Gastrocnemius medialis (tissue), 4 donors: ENCODE data around the gene STARD3. TPM values are rescaled to one million over a fixed set of nuclear protein-coding genes. Genes with fewer than 3 reads are reported as not detected.

Experiments used
- ATAC-seq, 2 donors: fragments of 150-250 bp; one replicate each; pipeline ENCODE4 v1.9.1; 2016
- DNase-seq, 2 donors: peaks; one replicate each; pipeline ENCODE4 v3.0.0-alpha.2; 2019
- H3K27ac ChIP-seq, 4 donors: fragments of 200-600 bp; sonication (generic); 1 replicate in 1 of 4; 2 replicates in 3 of 4; pipeline ENCODE4 v1.5.1; 2016 to 2018; ENCODE audit warnings: mild to moderate bottlenecking in 2 of 4, moderate library complexity in 1 of 4
- H3K27me3 ChIP-seq, 3 donors: fragments of 200-600 bp; sonication (generic) in 2 of 3; 1 replicate in 1 of 3; 2 replicates in 2 of 3; pipeline versions ENCODE4 v1.5.1 to v1.6.0; 2016 to 2019; ENCODE audit warnings: mild to moderate bottlenecking in 1 of 3, moderate library complexity in 1 of 3
- H3K36me3 ChIP-seq, 2 donors: fragments of 200-600 bp; sonication (generic) in 1 of 2; one replicate each; pipeline ENCODE4 v1.5.1; 2017 to 2018
- H3K4me1 ChIP-seq, 2 donors: fragments of 200-600 bp; sonication (generic) in 1 of 2; one replicate each; pipeline ENCODE4 v1.5.1; 2016 to 2017; ENCODE audit warnings: mild to moderate bottlenecking in 2 of 2
- H3K4me3 ChIP-seq, 4 donors: fragments of 200-600 bp; sonication (generic) in 3 of 4; 1 replicate in 1 of 4; 2 replicates in 3 of 4; pipeline ENCODE4 v1.5.1; 2016 to 2019; ENCODE audit warnings: mild to moderate bottlenecking in 2 of 4
- H3K9me3 ChIP-seq, 3 donors: fragments of 200-600 bp; sonication (generic) in 2 of 3; 1 replicate in 1 of 3; 2 replicates in 2 of 3; pipeline ENCODE4 v1.5.1; 2016 to 2019
- POLR2A ChIP-seq, 2 donors: fragments of 450-650 bp; IDR thresholded peaks; one replicate each; pipeline ENCODE4 v1.6.1; 2017; ENCODE audit warnings: antibody characterized with exemption in 2 of 2, mild to moderate bottlenecking in 2 of 2, moderate library complexity in 2 of 2
- in situ Hi-C, 4 donors: fragments of 200-750 bp; cut with MboI; loops; one replicate each; pipeline versions ENCODE4 v1.15.0 to v1.8.0; 2017; ENCODE audit warnings: low sequenced_read_pairs in 4 of 4
- intact Hi-C: fragments of 100-400 bp; cut with DNase I; formaldehyde crosslinking; loops from one replicate; pipeline ENCODE4 v1.15.1; 2023; ENCODE audit warnings: low total_unique reads
- total RNA-seq, 4 donors: library from RNA; depleted of rRNA; stranded (reverse); fragments of >200 nt; gene quantifications; one replicate each; pipeline versions ENCODE4 v1.1.0 to v1.2.3, GENCODE V29; 2016
- TF ChIP-seq, protein P1 (sequence below), 5 experiments: fragments of 450-650 bp in 3 of 5; fragments of 200-600 bp in 2 of 5; sonication (generic) in 2 of 5; IDR thresholded peaks in 4 of 5; conservative IDR thresholded peaks in 1 of 5; 1 replicate in 4 of 5; 2 replicates in 1 of 5; pipeline ENCODE4 v1.5.1; 2016 to 2019; ENCODE audit warnings: antibody characterized with exemption in 5 of 5, mild to moderate bottlenecking in 3 of 5, moderate library complexity in 3 of 5

Gene STARD3
- total RNA-seq, 4 donors from 2014 or later: 31.0 to 41.7 (median 41.0) TPM

GRCh38 chr17:39643271-39643670 lies 6.3 kb downstream of the STARD3 start:
- no peak overlapping the region for H3K4me3 ChIP-seq
- H3K27ac ChIP-seq: no peak overlapping the region
- no peaks in the 10 kb centered on the region for H3K9me3 ChIP-seq
- H3K36me3 ChIP-seq: no peaks in the 10 kb centered on the region
- H3K4me1 ChIP-seq: peaks cover 34 to 35% of the 10 kb centered on the region in 2 donors
- no peak for TF ChIP-seq POLR2A (IDR thresholded peaks at IDR 0.05)
- TF ChIP-seq, protein P1, sequence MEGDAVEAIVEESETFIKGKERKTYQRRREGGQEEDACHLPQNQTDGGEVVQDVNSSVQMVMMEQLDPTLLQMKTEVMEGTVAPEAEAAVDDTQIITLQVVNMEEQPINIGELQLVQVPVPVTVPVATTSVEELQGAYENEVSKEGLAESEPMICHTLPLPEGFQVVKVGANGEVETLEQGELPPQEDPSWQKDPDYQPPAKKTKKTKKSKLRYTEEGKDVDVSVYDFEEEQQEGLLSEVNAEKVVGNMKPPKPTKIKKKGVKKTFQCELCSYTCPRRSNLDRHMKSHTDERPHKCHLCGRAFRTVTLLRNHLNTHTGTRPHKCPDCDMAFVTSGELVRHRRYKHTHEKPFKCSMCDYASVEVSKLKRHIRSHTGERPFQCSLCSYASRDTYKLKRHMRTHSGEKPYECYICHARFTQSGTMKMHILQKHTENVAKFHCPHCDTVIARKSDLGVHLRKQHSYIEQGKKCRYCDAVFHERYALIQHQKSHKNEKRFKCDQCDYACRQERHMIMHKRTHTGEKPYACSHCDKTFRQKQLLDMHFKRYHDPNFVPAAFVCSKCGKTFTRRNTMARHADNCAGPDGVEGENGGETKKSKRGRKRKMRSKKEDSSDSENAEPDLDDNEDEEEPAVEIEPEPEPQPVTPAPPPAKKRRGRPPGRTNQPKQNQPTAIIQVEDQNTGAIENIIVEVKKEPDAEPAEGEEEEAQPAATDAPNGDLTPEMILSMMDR (IDR thresholded peaks at IDR 0.05 in 4 of 5, conservative IDR thresholded peaks at IDR 0.05 in 1 of 5): no peak
- H3K27me3 ChIP-seq: no peaks in the 10 kb centered on the region
- intact Hi-C loops: no loop called here
- in situ Hi-C loops: no loop called here
- peak; percentile 32 to 46 for ATAC-seq
- no peak for DNase-seq

GRCh38 chr17:39647256-39647655 lies 10.3 kb downstream of the STARD3 start:
- Histone ChIP-seq H3K9me3 (no peaks in the 10 kb centered on the region), H3K36me3 (no peaks in the 10 kb centered on the region), H3K27ac (no peak overlapping the region), H3K27me3 (no peaks in the 10 kb centered on the region), H3K4me1 (peaks cover under 1 to 14% of the 10 kb centered on the region in 2 donors), H3K4me3 (no peak overlapping the region)
- TF ChIP-seq POLR2A (IDR thresholded peaks at IDR 0.05): no peak
- TF ChIP-seq, protein P1 (IDR thresholded peaks at IDR 0.05 in 4 of 5, conservative IDR thresholded peaks at IDR 0.05 in 1 of 5): no peak
- in situ Hi-C loops: no loop called here
- intact Hi-C loops: no loop called here
- ATAC-seq: no peak
- DNase-seq: no peak

- in situ Hi-C loops: no loop called here
Measured at GRCh38 chr17:39648616-39649366, 11.8 kb downstream of the STARD3 start.

DNA sequence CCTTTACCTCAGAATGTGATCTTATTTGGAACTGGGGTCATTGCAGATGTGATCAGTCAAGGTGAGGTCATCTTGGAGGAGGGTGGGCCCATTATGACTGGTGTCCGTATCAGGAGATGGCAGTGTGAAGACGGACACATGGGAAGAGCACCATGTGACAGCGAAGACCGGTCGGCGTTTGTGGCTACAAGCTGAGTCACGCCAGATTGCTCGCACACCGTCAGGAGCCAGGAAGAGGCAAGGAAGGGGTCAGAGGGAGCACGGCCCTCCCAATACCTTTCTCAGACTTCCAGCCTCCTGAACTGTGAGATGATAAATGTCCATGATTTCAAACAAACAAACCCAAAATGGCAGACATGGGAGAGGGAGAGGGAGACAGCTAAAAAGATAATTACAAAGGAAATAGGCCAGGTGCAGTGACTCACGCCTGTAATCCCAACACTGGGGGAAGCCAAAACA lies 13.2 kb downstream of the STARD3 start:
- Histone ChIP-seq H3K27ac (no peak overlapping the region), H3K4me3 (no peak overlapping the region), H3K4me1 (peaks cover 5 to 7% of the 10 kb centered on the region in 2 donors), H3K36me3 (no peaks in the 10 kb centered on the region), H3K9me3 (no peaks in the 10 kb centered on the region), H3K27me3 (no peaks in the 10 kb centered on the region)
- ATAC-seq (no peak), DNase-seq (no peak)
- TF ChIP-seq POLR2A (IDR thresholded peaks at IDR 0.05): no peak
- TF ChIP-seq, protein P1 (IDR thresholded peaks at IDR 0.05 in 4 of 5, conservative IDR thresholded peaks at IDR 0.05 in 1 of 5): no peak
- in situ Hi-C loops (no loop called here), intact Hi-C loops (no loop called here)

More at GRCh38 chr17:39648616-39649366, 11.8 kb downstream of the STARD3 start:
- intact Hi-C loops: no loop called here
- TF ChIP-seq, protein P1 (IDR thresholded peaks at IDR 0.05 in 4 of 5, conservative IDR thresholded peaks at IDR 0.05 in 1 of 5): no peak
- no peak for TF ChIP-seq POLR2A (IDR thresholded peaks at IDR 0.05)
- Histone ChIP-seq H3K4me3 (no peak overlapping the region), H3K27ac (no peak overlapping the region), H3K27me3 (no peaks in the 10 kb centered on the region), H3K4me1 (peaks cover 0 to 5% of the 10 kb centered on the region in 2 donors), H3K36me3 (no peaks in the 10 kb centered on the region), H3K9me3 (no peaks in the 10 kb centered on the region)
- ATAC-seq: no peak
- no peak for DNase-seq
